ENCODE results near the gene SH3PXD2B.

The SH3PXD2B gene

DNA sequence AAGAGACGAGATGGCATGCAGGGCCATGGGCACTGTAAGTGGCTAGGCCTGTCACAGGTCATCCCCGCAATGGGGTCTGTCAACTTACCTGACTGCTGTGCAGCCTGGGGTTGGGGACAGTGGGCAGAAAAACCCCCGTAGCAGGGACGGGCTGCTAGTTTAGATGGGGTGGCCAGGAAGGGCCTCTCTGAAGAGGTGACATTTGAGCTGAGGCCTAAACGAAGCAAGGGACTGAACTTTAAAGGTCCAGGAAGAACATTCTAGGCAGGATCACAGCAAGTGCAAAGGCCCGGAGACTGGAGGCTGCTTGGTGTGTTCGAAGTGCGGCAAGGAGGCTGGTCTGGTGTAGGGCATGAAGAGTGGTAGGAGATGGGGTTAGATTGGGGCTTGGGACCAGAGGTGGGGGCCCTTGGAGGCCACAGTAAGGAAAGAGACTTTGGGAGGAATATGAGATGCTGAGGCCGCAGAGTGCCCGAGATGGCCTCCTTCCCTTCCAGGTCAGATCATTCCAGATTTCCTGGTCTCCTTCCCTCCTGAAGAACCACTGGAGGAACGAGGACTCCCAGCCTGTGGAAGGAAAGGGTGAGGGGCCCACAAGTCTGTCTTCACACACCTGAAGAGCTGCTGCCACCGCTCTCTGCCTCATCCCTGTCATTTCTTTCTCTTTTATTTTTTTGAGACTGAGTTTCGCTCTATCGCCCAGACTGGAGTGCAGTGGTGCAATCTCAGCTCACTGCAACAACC, 37.9 kb upstream of the SH3PXD2B start:
- DNase-seq (ENCODE audit: insufficient read length, low spot score) (no peak), FAIRE-seq (no peak)
- TF ChIP-seq POLR2A (IDR thresholded peaks at IDR 0.05; ENCODE audit: low read depth, low read length) = no peak

DNA sequence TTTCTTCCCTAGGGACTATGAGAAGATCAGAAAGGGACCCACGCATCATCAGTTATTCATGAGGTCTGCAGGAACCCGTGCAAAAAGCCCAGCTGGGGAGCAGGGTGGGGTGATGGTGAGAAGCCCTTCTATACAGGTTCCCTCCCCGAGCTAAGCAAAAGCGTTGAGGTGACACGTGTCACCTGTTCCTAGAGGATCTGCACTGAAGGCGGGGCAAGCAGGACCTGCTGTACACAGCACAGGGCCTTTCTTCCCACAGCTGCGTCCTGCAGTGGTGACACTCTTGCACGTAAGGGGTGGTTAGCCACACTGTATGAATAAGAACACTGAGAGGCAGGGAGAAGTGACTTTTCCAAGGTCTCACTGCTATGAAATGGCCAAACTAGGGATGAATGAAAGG, 37.2 kb upstream of the SH3PXD2B start:
- no peak for TF ChIP-seq POLR2A (IDR thresholded peaks at IDR 0.05; ENCODE audit: low read depth, low read length)
- no peak for DNase-seq (ENCODE audit: insufficient read length, low spot score)
- no peak for FAIRE-seq

DNA sequence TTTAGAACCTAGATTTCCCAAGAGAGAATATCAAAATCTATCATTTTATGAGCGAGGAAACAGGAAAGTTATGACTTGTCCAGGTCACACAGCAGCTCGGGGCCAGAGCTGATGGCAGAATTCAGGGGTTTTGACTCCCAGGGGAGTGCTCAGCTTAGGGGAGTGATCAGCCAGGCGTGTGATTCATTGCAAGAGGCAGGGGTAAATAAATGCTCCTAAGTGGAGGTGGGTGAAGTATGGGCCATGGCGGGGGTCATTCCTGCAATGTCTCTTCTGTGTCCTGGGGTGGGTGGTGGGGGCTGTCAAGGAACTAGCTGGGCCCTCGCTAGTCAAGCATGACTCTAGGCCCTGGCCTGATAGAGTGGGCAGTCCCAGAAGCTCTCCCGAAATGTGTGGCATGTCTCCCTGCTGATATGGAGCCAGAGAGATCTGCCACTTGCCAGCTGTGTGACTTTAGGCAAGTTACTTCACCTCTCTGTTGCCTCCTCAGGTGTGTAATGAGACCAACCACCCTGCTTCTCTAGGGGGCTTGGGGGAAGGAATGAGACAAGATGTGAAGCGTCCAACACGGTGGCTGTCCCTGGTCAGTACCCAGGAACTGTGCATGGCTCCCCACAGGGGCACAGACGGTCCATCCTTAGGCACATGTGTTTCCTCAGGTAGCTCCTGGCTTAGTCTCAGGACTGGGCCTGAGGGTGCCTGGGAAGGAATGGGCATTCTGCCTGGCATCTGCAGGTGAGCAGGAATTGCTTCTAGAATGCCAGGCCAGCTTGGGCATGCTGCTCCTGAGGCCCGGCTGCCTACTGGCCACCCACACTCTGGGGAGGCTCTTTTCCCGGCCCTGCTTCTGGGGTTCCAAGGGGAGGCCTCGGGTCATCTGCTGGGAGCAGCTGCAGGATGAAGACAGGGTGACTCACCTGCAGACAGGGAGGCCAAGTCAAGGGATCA, 36.5 kb upstream of the SH3PXD2B start:
- FAIRE-seq (no peak), DNase-seq (ENCODE audit: insufficient read length, low spot score) (no peak)
- no peak for TF ChIP-seq POLR2A (IDR thresholded peaks at IDR 0.05; ENCODE audit: low read depth, low read length)

DNA sequence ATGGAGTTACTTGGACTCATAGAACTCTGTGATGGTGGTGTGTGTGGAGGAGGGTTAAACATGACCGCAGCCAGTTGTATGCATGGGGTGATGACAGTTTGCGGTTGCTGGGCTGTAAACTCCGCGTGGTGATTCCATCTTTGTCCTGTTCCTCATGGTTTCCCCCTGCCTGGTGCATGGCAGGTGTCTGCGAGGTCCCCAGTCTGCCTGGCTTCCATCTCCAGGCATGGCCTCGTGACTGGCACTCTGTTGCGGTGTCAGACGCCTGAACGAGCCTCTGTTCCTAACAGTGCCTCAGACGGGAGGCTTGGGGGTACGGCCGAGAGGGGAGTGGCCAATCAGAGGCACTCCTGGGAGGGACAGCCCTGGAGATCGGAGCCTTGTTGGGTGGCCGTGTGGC, 33.9 kb upstream of the SH3PXD2B start:
- no peak for DNase-seq (ENCODE audit: insufficient read length, low spot score)
- no peak for FAIRE-seq
- no peak for TF ChIP-seq POLR2A (IDR thresholded peaks at IDR 0.05; ENCODE audit: low read depth, low read length)

DNA sequence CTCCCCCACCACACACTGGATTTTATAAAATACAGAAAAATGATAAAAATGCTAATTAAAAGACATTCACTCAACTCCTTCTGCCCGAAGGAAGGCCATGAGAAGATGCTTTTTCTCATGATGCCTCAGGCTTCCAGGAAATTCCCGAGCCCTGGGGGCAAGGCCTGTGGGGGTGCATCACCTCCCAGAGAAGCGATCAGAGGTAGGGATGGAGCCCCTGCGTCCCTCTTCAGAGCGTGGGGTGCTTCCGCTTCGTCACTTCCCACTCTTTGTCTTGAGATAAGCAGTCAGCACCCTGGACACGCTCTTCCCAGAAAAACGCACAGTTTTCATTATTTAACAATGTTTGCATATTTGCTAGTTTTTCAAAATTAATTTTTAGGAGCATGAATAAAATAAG, 33.3 kb upstream of the SH3PXD2B start:
- FAIRE-seq (no peak), DNase-seq (ENCODE audit: insufficient read length, low spot score) (no peak)

DNA sequence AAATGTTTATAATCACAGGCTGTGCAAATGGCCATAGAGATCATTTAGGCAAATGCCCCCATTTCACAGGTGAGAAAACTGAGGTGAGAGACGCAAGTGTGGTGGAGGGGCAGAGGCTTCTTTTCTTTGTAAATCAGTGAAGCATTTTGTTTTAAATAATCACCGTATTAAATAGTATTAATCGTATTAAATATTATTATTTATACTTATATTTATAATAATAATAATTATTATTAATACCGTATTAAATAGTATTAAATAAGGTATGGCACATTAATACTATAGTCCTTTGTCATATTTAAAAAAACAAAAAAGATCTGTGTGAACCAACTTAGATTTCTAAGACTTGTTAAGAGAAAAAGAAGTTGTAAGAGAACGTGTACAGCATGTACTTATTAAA, 32.6 kb upstream of the SH3PXD2B start:
- DNase-seq (ENCODE audit: insufficient read length, low spot score) = no peak
- no peak for TF ChIP-seq POLR2A (IDR thresholded peaks at IDR 0.05; ENCODE audit: low read depth, low read length)
- FAIRE-seq = no peak

More for the DNA sequence above, 33.3 kb upstream of the SH3PXD2B start:
- no peak for TF ChIP-seq POLR2A (IDR thresholded peaks at IDR 0.05; ENCODE audit: low read depth, low read length)

DNA sequence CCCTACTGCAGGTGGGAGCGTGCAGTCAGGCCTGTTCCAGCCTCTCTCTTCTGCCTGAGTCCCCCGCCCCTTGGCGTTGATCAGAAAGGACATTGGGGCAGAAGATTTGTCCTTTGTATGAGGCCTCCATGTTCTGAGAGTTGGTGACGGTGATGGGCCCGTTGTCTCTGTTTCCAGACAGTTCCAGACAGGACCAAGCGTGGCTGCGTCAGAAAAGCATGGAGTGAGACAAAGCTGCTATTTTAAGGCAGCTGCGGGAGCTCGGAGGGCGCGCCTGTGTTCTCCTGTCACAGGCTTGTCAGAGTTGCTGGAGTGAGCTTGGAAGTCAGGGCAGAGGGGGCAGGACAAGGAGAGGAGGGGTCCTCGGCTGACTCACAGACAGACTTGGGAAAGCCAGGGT, 32.1 kb upstream of the SH3PXD2B start:
- no peak for TF ChIP-seq POLR2A (IDR thresholded peaks at IDR 0.05; ENCODE audit: low read depth, low read length)
- FAIRE-seq (no peak), DNase-seq (ENCODE audit: insufficient read length, low spot score) (no peak)

DNA sequence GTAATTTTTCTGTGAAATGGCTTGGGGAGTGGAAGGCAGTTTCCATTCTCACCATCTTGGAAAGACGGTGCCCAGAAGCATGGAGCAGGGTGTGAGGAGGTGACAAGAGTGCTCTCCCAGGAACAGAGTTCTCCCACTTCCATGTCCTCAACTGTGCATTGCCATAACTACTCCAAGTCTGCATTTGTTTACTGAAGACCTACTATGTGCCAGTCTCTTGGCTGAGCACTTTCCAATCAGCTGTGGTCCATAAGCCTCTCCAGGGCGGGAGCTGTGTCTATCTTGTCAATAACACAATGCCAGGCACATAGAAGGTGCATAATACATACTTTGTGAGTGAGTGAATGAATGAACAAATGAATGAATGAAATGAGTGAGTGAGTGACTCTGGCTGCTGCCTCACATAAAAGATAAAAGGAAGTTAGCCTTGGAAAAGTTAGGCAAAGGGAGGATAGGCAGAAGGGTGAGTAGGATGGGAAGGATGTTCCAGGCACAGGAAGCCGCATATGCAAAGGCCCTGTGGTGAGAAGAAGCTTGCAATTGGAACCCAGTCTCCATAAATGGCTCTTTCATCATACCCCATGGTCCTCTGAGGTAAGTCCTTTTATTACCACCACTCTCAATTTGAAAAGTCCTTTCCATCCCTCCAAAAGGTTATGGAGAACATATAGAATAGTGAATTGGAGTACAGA, 31.3 kb upstream of the SH3PXD2B start:
- DNase-seq (ENCODE audit: insufficient read length, low spot score) (no peak), FAIRE-seq (no peak)
- TF ChIP-seq POLR2A (IDR thresholded peaks at IDR 0.05; ENCODE audit: low read depth, low read length) = no peak

DNA sequence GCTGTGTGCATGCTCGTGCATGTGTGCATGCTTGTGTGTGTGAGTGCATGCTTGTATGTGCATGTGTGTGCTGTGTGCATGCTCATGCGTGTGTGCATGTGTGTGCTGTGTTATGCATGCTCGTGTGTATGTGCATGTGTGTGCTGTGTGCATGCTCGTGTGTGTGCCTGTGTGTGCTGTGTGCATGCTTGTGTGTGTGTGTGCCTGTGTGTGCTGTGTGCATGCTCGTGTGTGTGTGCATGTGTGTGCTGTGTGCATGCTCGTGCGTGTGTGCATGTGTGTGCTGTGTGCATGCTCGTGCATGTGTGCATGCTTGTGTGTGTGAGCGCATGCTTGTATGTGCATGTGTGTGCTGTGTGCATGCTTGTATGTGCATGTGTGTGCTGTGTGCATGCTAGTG, 30.3 kb upstream of the SH3PXD2B start:
- TF ChIP-seq POLR2A (IDR thresholded peaks at IDR 0.05; ENCODE audit: low read depth, low read length) = no peak
- DNase-seq (ENCODE audit: insufficient read length, low spot score) = no peak
- FAIRE-seq = no peak

DNA sequence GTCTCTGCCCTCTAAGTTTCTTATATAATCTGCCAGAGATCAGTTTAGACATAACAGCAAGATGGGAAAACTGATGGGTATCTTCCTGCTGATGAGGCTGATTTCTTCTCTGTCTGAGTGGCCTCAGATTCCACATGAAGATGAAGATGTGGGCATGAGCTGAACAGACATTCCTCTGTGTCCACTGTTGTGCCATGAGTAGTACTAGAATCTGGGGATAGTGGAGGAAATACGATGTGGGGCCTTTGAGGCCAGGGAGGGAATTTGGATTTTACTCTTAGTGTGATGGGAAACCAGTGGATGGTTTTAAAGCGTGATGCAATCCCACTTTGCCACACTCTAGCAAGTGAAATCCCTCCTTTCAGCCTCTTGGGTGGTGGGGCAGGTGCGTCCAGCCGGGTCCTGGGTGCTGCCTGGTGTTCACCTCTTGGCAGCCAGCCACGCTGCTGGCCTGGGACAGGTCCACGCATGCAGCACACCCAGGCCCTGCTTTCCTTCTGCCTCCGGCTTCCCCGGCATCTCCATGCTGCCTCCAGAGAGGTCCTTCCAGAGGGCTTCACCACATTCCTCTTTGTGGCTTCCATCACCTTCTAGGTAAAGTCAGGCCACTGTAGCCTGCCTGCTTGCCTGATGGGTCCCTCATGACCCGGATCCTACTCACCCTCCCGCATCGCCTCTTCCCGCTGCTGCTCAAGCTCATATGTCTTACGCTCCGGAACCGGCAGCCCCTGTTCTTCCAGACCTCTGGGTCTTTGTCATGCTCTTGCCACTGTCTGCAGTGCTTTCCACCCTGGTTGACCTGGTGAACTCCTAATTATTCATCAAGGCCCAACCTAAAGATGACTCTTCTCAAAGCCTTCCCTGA, 28.1 kb upstream of the SH3PXD2B start:
- FAIRE-seq = no peak
- no peak for DNase-seq (ENCODE audit: insufficient read length, low spot score)

DNA sequence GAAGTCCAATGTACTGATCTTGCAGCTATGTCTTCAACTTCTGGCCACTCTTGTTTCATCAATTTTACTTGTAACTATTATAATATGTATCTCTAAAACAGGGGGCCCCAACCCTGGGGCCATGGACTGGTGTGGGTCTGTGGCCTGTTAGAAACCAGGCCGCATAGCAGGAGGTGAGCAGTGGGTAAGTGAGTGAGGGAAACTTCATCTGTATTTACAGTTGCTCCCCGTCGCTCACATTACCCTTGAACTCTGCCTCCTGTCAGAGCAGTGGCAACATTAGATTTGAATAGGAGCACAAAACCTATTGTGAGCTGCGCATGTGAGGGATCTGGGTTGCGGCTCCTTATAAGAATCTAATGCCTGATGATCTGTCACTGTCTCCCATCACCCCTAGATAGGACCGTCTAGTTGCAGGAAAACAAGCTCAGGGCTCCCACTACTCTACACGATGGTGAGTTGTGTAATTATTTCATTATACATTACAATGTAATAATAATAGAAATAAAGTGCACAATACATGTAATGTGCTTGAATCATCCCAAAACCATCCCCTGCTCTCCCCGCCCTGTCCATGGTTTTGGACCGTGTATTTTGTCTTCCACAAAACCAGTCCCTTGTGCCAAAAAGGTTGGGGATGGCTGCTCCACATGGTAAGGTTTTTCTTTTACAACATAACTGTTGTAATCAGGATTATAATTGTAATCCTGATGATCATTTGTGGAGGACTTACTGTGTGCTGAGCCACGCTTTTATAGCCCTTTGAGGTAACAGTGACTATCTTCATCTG, 26.9 kb upstream of the SH3PXD2B start:
- no peak for DNase-seq (ENCODE audit: insufficient read length, low spot score)
- no peak for TF ChIP-seq POLR2A (IDR thresholded peaks at IDR 0.05; ENCODE audit: low read depth, low read length)
- no peak for FAIRE-seq

More for the DNA sequence above, 28.1 kb upstream of the SH3PXD2B start:
- TF ChIP-seq POLR2A (IDR thresholded peaks at IDR 0.05; ENCODE audit: low read depth, low read length) = no peak

DNA sequence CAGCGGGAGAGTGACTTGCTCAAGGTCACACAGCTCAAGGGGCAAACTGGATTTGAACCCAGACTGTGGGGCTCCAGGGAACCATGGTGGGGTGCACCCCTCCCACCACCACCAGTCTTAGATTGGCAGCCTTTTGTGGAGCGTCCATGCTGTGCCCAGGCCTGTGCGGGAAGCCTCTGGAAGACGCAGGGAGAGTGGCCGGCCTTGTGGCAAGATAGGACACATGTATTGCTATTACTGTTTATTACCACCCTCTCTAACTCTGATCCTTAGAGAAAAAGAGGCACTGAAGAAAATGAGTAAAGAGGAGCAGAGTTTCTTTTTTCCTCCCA, 25.4 kb upstream of the SH3PXD2B start:
- no peak for TF ChIP-seq POLR2A (IDR thresholded peaks at IDR 0.05; ENCODE audit: low read depth, low read length)
- DNase-seq (ENCODE audit: insufficient read length, low spot score) (no peak), FAIRE-seq (no peak)

All from H54 (cell line).